ENCODE data around the gene ENPP7.

Gene ENPP7

DNA sequence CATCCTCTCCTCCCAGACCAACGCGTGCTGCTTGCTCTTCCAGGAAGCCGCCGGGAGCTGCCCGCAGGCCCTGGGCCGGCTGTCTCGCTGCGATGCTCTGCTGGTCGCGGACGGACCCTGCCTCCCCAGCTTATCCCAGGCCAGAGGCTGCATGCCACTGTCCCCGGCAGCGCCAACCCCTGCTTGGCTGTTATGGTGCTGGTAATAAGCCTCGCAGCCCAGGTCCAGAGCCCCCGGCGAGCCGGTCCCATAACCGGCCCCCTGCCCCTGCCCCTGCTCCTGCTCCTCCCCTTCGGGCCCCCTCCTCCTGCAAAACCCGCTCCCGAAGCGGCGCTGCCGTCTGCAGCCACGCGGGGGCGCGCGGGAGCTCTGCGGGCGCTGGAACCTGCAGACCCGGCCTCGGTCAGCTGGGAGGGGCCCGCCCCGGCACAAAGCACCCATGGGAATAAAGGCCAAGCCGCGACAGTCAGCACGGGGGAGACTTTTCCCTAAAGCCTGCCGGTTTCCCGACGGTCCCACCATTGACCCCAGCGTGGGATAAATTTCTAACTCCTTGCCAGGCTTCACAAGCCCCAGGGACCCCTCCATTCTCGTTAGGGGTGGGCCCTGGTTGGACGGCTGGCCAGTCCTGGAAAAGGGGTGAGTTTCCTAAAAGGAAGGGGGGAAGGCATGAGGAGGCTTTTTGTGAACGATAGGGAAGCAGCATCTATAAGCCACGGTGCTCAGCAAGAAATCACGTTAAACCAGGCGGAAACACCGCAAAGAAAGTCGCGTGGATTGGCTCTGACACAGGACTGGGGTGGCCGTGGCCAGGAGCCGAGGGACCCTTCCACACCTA lies 11.2 kb downstream of the ENPP7 start:
- peak; percentile 47 for DNase-seq (ENCODE audit: low read depth, low spot score)
- Histone ChIP-seq H3K4me3 (ENCODE audit: insufficient read length, low read depth) (peak overlapping the region; percentile 52), H3K27me3 (ENCODE audit: insufficient read depth, insufficient read length) (peaks cover 37% of the 10 kb centered on the region), H3K9ac (ENCODE audit: insufficient read length, low read depth) (peak overlapping the region; percentile 53), H3K4me1 (ENCODE audit: insufficient read depth, insufficient read length) (peaks cover 10% of the 10 kb centered on the region), H3K36me3 (ENCODE audit: insufficient read depth, insufficient read length, low read length) (no peaks in the 10 kb centered on the region), H3K9me3 (ENCODE audit: insufficient read depth, low read length) (no peaks in the 10 kb centered on the region)
- TF ChIP-seq YY1 (IDR thresholded peaks at IDR 0.05; ENCODE audit: insufficient read depth, insufficient read length) (no peak), SUZ12 (IDR thresholded peaks at IDR 0.05; ENCODE audit: extremely low read depth, insufficient read depth, insufficient read length) (no peak), ZNF274 (IDR thresholded peaks at IDR 0.05; ENCODE audit: low read depth, low read length) (no peak)

- Histone ChIP-seq H3K36me3 (ENCODE audit: insufficient read depth, insufficient read length, low read length) (no peaks in the 10 kb centered on the region), H3K27me3 (ENCODE audit: insufficient read depth, insufficient read length) (peaks cover 43% of the 10 kb centered on the region), H3K9me3 (ENCODE audit: insufficient read depth, low read length) (no peaks in the 10 kb centered on the region), H3K4me3 (ENCODE audit: insufficient read length, low read depth) (no peak overlapping the region), H3K9ac (ENCODE audit: insufficient read length, low read depth) (peak overlapping the region; percentile 3), H3K4me1 (ENCODE audit: insufficient read depth, insufficient read length) (peaks cover 14% of the 10 kb centered on the region)
- no peak for DNase-seq (ENCODE audit: low read depth, low spot score)
- TF ChIP-seq ZNF274 (IDR thresholded peaks at IDR 0.05; ENCODE audit: low read depth, low read length) (no peak), YY1 (IDR thresholded peaks at IDR 0.05; ENCODE audit: insufficient read depth, insufficient read length) (no peak), SUZ12 (IDR thresholded peaks at IDR 0.05; ENCODE audit: extremely low read depth, insufficient read depth, insufficient read length) (no peak)
Observed at GRCh38 chr17:79742589-79742918, 11.8 kb downstream of the ENPP7 start.

DNA sequence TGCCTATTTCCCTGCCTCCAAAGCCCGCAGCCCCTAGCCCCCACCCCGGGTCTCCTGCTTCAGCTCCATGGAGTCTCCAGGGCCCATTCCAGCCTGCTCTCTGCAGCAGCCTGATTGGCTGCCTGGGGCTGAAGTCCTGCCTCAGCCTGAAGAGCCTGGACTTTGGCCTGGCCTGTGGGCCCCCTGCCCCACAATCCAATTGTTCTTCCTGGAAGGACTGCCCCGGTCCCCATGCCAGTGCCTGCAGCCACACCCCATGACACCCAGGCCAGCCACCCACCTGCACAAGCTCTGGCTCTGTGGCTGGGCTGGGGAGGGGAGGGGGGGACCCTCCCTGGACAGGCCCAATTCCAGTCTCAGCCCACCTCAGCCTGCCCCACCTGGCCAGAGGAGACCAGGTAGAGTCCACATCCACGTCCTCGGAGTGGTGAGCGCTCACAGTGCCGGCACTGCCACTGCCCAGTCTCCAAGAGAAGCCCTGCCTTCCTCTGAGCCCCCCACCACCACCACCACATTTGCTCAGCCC lies 12.3 kb downstream of the ENPP7 start:
- H3K36me3 ChIP-seq (ENCODE audit: insufficient read depth, insufficient read length, low read length) = no peaks in the 10 kb centered on the region
- no peaks in the 10 kb centered on the region for H3K9me3 ChIP-seq (ENCODE audit: insufficient read depth, low read length)
- no peak for DNase-seq (ENCODE audit: low read depth, low spot score)
- no peak overlapping the region for H3K4me3 ChIP-seq (ENCODE audit: insufficient read length, low read depth)
- H3K9ac ChIP-seq (ENCODE audit: insufficient read length, low read depth) = peak overlapping the region; percentile 3
- peaks cover 18% of the 10 kb centered on the region for H3K4me1 ChIP-seq (ENCODE audit: insufficient read depth, insufficient read length)
- TF ChIP-seq ZNF274 (IDR thresholded peaks at IDR 0.05; ENCODE audit: low read depth, low read length) (no peak), YY1 (IDR thresholded peaks at IDR 0.05; ENCODE audit: insufficient read depth, insufficient read length) (no peak), SUZ12 (IDR thresholded peaks at IDR 0.05; ENCODE audit: extremely low read depth, insufficient read depth, insufficient read length) (no peak)
- peaks cover 48% of the 10 kb centered on the region for H3K27me3 ChIP-seq (ENCODE audit: insufficient read depth, insufficient read length)

GRCh38 chr17:79743614-79744013 lies 12.9 kb downstream of the ENPP7 start:
- Histone ChIP-seq H3K4me1 (ENCODE audit: insufficient read depth, insufficient read length) (peaks cover 21% of the 10 kb centered on the region), H3K4me3 (ENCODE audit: insufficient read length, low read depth) (no peak overlapping the region), H3K27me3 (ENCODE audit: insufficient read depth, insufficient read length) (peaks cover 54% of the 10 kb centered on the region), H3K9ac (ENCODE audit: insufficient read length, low read depth) (no peak overlapping the region), H3K9me3 (ENCODE audit: insufficient read depth, low read length) (no peaks in the 10 kb centered on the region), H3K36me3 (ENCODE audit: insufficient read depth, insufficient read length, low read length) (no peaks in the 10 kb centered on the region)
- DNase-seq (ENCODE audit: low read depth, low spot score) = no peak
- no peak for TF ChIP-seq YY1 (IDR thresholded peaks at IDR 0.05; ENCODE audit: insufficient read depth, insufficient read length)
- TF ChIP-seq SUZ12 (IDR thresholded peaks at IDR 0.05; ENCODE audit: extremely low read depth, insufficient read depth, insufficient read length) = no peak
- TF ChIP-seq ZNF274 (IDR thresholded peaks at IDR 0.05; ENCODE audit: low read depth, low read length) = no peak

DNA sequence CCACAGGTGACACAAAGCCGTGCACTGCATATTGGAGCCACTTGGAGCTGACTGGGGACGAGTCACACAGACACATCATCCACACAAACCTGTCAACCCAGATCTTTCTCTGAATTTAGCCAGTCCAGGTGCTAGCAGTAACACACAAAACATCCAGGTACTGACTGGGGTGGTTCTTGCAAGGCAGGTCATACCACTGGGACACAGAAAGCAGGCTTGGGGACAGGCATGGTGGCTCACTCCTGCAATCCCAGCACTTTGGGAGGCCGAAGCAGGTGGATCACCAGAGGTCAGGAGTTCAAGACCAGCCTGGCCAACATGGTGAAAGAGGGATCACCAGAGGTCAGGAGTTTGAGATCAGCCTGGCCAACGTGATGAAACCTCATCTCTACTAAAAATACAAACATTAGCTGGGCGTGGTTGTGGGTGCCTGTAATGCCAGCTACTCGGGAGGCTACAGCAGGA lies 14.9 kb downstream of the ENPP7 start:
- H3K9ac ChIP-seq (ENCODE audit: insufficient read length, low read depth) = no peak overlapping the region
- H3K27me3 ChIP-seq (ENCODE audit: insufficient read depth, insufficient read length) = peaks cover 56% of the 10 kb centered on the region
- H3K9me3 ChIP-seq (ENCODE audit: insufficient read depth, low read length) = no peaks in the 10 kb centered on the region
- no peak overlapping the region for H3K4me3 ChIP-seq (ENCODE audit: insufficient read length, low read depth)
- no peaks in the 10 kb centered on the region for H3K36me3 ChIP-seq (ENCODE audit: insufficient read depth, insufficient read length, low read length)
- no peak for DNase-seq (ENCODE audit: low read depth, low spot score)
- TF ChIP-seq YY1 (IDR thresholded peaks at IDR 0.05; ENCODE audit: insufficient read depth, insufficient read length) = no peak
- TF ChIP-seq SUZ12 (IDR thresholded peaks at IDR 0.05; ENCODE audit: extremely low read depth, insufficient read depth, insufficient read length) = no peak
- no peak for TF ChIP-seq ZNF274 (IDR thresholded peaks at IDR 0.05; ENCODE audit: low read depth, low read length)
- H3K4me1 ChIP-seq (ENCODE audit: insufficient read depth, insufficient read length) = peaks cover 19% of the 10 kb centered on the region

DNA sequence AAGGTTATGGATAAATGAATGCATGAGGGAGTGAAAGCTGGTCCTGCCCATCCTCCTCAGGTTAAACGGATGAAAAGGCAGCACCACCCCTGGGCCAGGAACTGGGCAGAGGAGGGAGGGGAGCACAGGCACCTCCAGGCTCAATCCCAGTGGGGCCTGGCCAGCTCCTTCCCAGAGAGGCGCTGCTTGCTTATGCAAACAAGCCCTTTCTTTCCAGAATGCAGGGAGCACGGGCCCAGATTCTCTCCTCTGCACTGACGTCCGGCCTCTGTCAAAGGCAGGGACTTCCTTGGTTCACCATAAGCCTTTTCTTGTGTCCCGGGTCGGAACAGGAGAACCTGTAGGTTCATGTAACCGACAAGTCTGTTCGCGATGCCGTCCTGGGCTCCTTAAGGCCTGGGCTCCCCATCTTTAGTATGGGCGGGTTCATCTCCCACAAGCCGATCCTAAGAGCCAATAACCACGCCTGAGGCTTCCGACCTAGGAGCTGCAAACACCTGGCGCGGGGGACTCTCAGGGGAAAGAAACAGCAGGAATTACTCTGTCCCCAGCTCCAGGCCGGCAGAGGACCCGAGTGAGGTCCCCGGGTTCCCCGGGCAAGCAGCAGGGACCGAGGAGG lies 16.3 kb downstream of the ENPP7 start:
- Histone ChIP-seq H3K9ac (ENCODE audit: insufficient read length, low read depth) (peak overlapping the region; percentile 42), H3K36me3 (ENCODE audit: insufficient read depth, insufficient read length, low read length) (no peaks in the 10 kb centered on the region), H3K27me3 (ENCODE audit: insufficient read depth, insufficient read length) (peaks cover 48% of the 10 kb centered on the region), H3K9me3 (ENCODE audit: insufficient read depth, low read length) (no peaks in the 10 kb centered on the region), H3K4me3 (ENCODE audit: insufficient read length, low read depth) (peak overlapping the region; percentile 8), H3K4me1 (ENCODE audit: insufficient read depth, insufficient read length) (peaks cover 16% of the 10 kb centered on the region)
- no peak for TF ChIP-seq YY1 (IDR thresholded peaks at IDR 0.05; ENCODE audit: insufficient read depth, insufficient read length)
- no peak for TF ChIP-seq ZNF274 (IDR thresholded peaks at IDR 0.05; ENCODE audit: low read depth, low read length)
- no peak for TF ChIP-seq SUZ12 (IDR thresholded peaks at IDR 0.05; ENCODE audit: extremely low read depth, insufficient read depth, insufficient read length)
- peak; percentile 23 for DNase-seq (ENCODE audit: low read depth, low spot score)
